ENCODE results near the gene IL1RAP. TPM values are rescaled to one million over a fixed set of nuclear protein-coding genes. Genes with fewer than 3 reads are reported as not detected.

The IL1RAP gene
- total RNA-seq, 1 donor from 2014 or later = 26.0 TPM

DNA sequence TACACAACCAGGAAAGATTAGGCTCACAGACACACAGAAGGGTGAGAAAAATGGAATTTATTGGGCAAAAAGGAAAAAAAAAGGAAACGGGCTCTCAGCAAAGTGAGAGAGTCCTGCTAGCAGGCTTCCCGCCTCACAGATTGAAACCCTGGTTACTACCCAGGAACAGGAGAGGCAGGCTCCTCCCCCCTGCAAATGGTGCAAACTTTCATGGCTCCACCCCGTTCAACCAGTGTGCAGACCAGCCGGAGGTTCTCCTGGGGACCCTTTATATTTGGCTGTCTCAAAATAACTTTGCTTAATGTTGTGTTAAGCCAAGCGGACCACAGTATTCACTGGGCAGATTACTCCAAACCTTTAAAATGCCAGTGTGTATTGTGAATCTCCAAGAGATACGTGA is 40.3 kb downstream of the IL1RAP start:
- H3K27ac ChIP-seq = no peak overlapping the region
- intact Hi-C loops (cut with DNase I) = no loop called here
- peaks cover 0 to 5% of the 10 kb centered on the region in 2 donors for H3K36me3 ChIP-seq
- no peaks in the 10 kb centered on the region for H3K27me3 ChIP-seq
- TF ChIP-seq POLR2A (IDR thresholded peaks at IDR 0.05) (no peak), POLR2AphosphoS5 (IDR thresholded peaks at IDR 0.05; ENCODE audit: insufficient read depth in 1 of 2, low read depth in 1 of 2) (no peak)
- TF ChIP-seq, protein P1, sequence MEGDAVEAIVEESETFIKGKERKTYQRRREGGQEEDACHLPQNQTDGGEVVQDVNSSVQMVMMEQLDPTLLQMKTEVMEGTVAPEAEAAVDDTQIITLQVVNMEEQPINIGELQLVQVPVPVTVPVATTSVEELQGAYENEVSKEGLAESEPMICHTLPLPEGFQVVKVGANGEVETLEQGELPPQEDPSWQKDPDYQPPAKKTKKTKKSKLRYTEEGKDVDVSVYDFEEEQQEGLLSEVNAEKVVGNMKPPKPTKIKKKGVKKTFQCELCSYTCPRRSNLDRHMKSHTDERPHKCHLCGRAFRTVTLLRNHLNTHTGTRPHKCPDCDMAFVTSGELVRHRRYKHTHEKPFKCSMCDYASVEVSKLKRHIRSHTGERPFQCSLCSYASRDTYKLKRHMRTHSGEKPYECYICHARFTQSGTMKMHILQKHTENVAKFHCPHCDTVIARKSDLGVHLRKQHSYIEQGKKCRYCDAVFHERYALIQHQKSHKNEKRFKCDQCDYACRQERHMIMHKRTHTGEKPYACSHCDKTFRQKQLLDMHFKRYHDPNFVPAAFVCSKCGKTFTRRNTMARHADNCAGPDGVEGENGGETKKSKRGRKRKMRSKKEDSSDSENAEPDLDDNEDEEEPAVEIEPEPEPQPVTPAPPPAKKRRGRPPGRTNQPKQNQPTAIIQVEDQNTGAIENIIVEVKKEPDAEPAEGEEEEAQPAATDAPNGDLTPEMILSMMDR (IDR thresholded peaks at IDR 0.05) = no peak
- no peak overlapping the region for H3K4me3 ChIP-seq
- no peaks in the 10 kb centered on the region for H3K4me1 ChIP-seq
- no peak for DNase-seq (ENCODE audit: extremely low spot score in 2 of 2)
- no peaks in the 10 kb centered on the region for H3K9me3 ChIP-seq

DNA sequence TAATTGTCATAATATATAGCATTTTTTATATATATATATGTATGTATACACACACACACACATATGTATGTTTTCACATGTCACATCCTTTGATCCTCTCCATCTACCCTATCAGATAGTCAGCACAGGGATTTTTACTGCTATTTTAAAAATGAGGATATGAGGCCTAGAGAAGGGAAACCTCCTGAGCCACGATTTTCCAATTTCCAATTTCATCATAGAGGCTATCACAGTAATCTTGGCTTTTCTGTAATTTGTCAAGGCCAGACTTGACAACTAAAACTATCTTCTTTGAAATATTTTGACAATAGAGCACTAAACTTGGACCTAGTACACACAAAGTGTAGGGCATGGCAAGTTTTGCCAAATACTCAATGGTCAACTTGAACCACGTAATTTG is 42.5 kb downstream of the IL1RAP start:
- no peaks in the 10 kb centered on the region for H3K27me3 ChIP-seq
- no peak for DNase-seq (ENCODE audit: extremely low spot score in 2 of 2)
- H3K9me3 ChIP-seq = no peaks in the 10 kb centered on the region
- H3K36me3 ChIP-seq = peaks cover 0 to 5% of the 10 kb centered on the region in 2 donors
- TF ChIP-seq POLR2A (IDR thresholded peaks at IDR 0.05) = no peak
- TF ChIP-seq POLR2AphosphoS5 (IDR thresholded peaks at IDR 0.05; ENCODE audit: insufficient read depth in 1 of 2, low read depth in 1 of 2) = no peak
- TF ChIP-seq, protein P1 (IDR thresholded peaks at IDR 0.05) = no peak
- H3K4me1 ChIP-seq = no peaks in the 10 kb centered on the region
- no peak overlapping the region for H3K27ac ChIP-seq
- intact Hi-C loops (cut with DNase I) = no loop called here
- H3K4me3 ChIP-seq = no peak overlapping the region

DNA sequence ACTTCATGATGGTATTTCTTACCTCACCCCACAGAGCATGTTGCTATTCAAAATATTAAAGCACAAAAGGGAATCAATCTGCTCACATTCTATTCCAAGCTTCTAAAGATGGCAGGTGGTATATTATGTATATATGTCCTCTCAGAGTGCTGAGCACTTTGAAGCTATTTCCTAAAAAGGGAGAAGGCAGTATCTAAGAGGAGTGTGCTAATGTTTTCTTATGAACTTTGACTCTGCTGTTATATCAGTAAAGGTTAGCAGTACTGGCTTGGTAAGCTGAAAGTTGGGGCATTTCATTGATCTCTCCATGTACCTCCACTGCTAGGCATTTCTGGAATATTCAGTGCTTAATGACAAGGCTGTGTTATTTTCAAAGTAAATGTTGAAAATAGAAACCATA is 43.4 kb downstream of the IL1RAP start:
- Histone ChIP-seq H3K4me1 (no peaks in the 10 kb centered on the region), H3K4me3 (no peak overlapping the region), H3K27me3 (no peaks in the 10 kb centered on the region), H3K27ac (no peak overlapping the region), H3K36me3 (peaks cover 0 to 5% of the 10 kb centered on the region in 2 donors), H3K9me3 (no peaks in the 10 kb centered on the region)
- intact Hi-C loops (cut with DNase I) = no loop called here
- DNase-seq (ENCODE audit: extremely low spot score in 2 of 2) = no peak
- TF ChIP-seq POLR2A (IDR thresholded peaks at IDR 0.05) = no peak
- no peak for TF ChIP-seq POLR2AphosphoS5 (IDR thresholded peaks at IDR 0.05; ENCODE audit: insufficient read depth in 1 of 2, low read depth in 1 of 2)
- TF ChIP-seq, protein P1 (IDR thresholded peaks at IDR 0.05) = no peak

DNA sequence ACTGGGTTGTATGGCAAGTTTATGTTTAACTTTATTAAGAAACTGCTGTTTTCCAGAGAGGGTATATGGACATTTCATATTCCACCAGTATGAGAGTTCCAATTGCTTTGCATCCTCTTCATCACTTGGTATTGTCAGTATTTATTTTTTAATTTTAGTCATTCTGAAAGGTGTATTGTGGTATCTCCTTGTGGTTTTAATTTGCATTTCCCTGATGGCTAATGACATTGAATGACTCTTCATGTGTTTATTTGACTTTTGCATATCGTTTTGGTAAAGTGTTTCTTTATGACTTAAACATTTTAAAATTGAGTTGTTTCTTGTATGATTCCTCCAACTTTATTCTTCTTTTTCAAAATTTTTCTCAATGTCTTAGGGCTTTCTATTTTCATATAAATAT is 44.4 kb downstream of the IL1RAP start:
- H3K4me1 ChIP-seq = no peaks in the 10 kb centered on the region
- no peak overlapping the region for H3K4me3 ChIP-seq
- H3K9me3 ChIP-seq = no peaks in the 10 kb centered on the region
- H3K27me3 ChIP-seq = no peaks in the 10 kb centered on the region
- peaks cover 0 to 5% of the 10 kb centered on the region in 2 donors for H3K36me3 ChIP-seq
- intact Hi-C loops (cut with DNase I) = no loop called here
- TF ChIP-seq POLR2AphosphoS5 (IDR thresholded peaks at IDR 0.05; ENCODE audit: insufficient read depth in 1 of 2, low read depth in 1 of 2) (no peak), POLR2A (IDR thresholded peaks at IDR 0.05) (no peak)
- no peak for DNase-seq (ENCODE audit: extremely low spot score in 2 of 2)
- H3K27ac ChIP-seq = no peak overlapping the region

DNA sequence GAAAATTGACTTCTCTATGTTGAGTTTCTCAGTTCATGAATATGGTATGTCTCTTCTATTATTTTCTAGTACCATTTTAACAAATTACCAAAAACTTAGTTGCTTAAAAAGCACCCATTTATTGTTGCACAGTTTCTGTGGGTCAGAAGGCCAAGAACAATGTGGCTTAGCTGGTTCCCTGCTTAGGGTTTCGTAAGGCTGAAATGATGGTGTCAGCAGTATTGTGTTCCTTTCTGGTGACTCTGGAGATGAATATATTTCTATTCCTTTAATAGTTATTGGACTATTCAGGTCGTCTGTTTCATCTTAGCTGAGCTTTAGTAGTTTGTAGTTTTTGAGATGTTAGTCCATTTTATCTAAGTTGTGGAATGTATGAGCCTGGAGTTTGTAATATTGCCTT is 44.9 kb downstream of the IL1RAP start:
- intact Hi-C loops (cut with DNase I) = no loop called here
- Histone ChIP-seq H3K27me3 (no peaks in the 10 kb centered on the region), H3K36me3 (peaks cover 0 to 5% of the 10 kb centered on the region in 2 donors), H3K4me1 (no peaks in the 10 kb centered on the region), H3K9me3 (no peaks in the 10 kb centered on the region), H3K4me3 (no peak overlapping the region), H3K27ac (no peak overlapping the region)
- TF ChIP-seq, protein P1 (IDR thresholded peaks at IDR 0.05) = no peak
- TF ChIP-seq POLR2A (IDR thresholded peaks at IDR 0.05) (no peak), POLR2AphosphoS5 (IDR thresholded peaks at IDR 0.05; ENCODE audit: insufficient read depth in 1 of 2, low read depth in 1 of 2) (no peak)
- no peak for DNase-seq (ENCODE audit: extremely low spot score in 2 of 2)

Measured in vagina (tissue), 2 donors.